ENCODE data around the gene GLIS1.

DNA sequence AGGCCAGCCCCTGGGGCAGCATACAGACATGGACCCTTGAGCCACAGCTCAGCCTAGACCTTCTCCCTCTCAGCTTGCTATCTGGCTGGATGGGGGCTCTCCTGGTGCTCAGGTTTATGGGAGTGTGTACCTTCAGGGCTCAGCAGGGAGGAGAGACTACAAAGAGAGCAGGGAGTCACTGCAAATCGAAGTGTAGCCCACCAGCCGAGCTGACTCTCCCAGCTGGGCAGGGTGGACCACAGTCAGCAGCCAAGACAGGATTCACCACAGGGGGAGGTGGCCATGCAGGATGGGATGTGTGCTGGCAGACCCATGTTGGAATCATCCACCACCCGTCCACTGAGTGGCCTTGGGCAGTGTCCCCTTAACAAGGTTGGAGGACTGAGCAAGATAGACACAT lies 78.3 kb downstream of the GLIS1 start:
- TF ChIP-seq, protein P1, sequence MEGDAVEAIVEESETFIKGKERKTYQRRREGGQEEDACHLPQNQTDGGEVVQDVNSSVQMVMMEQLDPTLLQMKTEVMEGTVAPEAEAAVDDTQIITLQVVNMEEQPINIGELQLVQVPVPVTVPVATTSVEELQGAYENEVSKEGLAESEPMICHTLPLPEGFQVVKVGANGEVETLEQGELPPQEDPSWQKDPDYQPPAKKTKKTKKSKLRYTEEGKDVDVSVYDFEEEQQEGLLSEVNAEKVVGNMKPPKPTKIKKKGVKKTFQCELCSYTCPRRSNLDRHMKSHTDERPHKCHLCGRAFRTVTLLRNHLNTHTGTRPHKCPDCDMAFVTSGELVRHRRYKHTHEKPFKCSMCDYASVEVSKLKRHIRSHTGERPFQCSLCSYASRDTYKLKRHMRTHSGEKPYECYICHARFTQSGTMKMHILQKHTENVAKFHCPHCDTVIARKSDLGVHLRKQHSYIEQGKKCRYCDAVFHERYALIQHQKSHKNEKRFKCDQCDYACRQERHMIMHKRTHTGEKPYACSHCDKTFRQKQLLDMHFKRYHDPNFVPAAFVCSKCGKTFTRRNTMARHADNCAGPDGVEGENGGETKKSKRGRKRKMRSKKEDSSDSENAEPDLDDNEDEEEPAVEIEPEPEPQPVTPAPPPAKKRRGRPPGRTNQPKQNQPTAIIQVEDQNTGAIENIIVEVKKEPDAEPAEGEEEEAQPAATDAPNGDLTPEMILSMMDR (conservative IDR thresholded peaks at IDR 0.05; ENCODE audit: low read depth, low read length), result no peak
- TF ChIP-seq EZH2 (IDR thresholded peaks at IDR 0.05; ENCODE audit: low read length, unreplicated experiment), result no peak
